K562 (cell line): ENCODE results near the gene C17orf113. TPM values are rescaled to one million over a fixed set of nuclear protein-coding genes. Genes with fewer than 3 reads are reported as not detected.

Source experiments
- ATF1 ChIP-seq, 2 experiments: fragments of 450-650 bp in 1 of 2; IDR thresholded peaks; 2 replicates each; pipeline ENCODE4 v1.6.1; 2016; ENCODE audit warnings: missing compliant biosample characterization in 1 of 2, missing genetic modification characterization in 1 of 2
- BRF1 ChIP-seq: IDR thresholded peaks from 3 replicates; pipeline ENCODE4 v1.6.1; 2011; ENCODE audit warnings: borderline replicate concordance, mild to moderate bottlenecking; ENCODE audit not compliant: insufficient read length; ENCODE audit errors: extremely low read depth
- CEBPB ChIP-seq: fragments of 450-650 bp; IDR thresholded peaks from 2 replicates; pipeline ENCODE4 v1.6.1; 2016; ENCODE audit warnings: missing genetic modification characterization, missing compliant biosample characterization
- CEBPG ChIP-seq, 3 experiments: fragments of 200-800 bp in 1 of 3; sonication (Bioruptor generic) in 1 of 3; sonication (generic) in 1 of 3; formaldehyde crosslinking in 1 of 3; IDR thresholded peaks in 2 of 3; conservative IDR thresholded peaks in 1 of 3; 2 replicates each; pipeline versions ENCODE4 v1.6.1 to v1.8.0; 2016 to 2022; ENCODE audit warnings: missing compliant biosample characterization in 2 of 3, missing genetic modification characterization in 2 of 3, mild to moderate bottlenecking in 1 of 3, missing genetic modification reagents in 1 of 3
- CREB5 ChIP-seq: fragments of 250-450 bp; sonication (Bioruptor Pico); IDR thresholded peaks from 2 replicates; pipeline ENCODE4 v1.5.0; 2020; ENCODE audit warnings: mild to moderate bottlenecking
- EP400 ChIP-seq: fragments of 450-650 bp; IDR thresholded peaks from 2 replicates; pipeline ENCODE4 v1.6.1; 2017; ENCODE audit warnings: antibody characterized with exemption, mild to moderate bottlenecking, moderate library complexity
- FOXP1 ChIP-seq: sonication (generic); formaldehyde crosslinking; IDR thresholded peaks from 2 replicates; pipeline ENCODE4 v1.8.0; 2022; ENCODE audit warnings: mild to moderate bottlenecking, missing genetic modification reagents
- KLF10 ChIP-seq: fragments of 250-450 bp; sonication (Bioruptor Pico); IDR thresholded peaks from 2 replicates; pipeline ENCODE4 v1.6.1; 2021; ENCODE audit warnings: matching md5 sums
- LCOR ChIP-seq: sonication (generic); formaldehyde crosslinking; IDR thresholded peaks from 2 replicates; pipeline ENCODE4 v1.8.0; 2022; ENCODE audit warnings: mild to moderate bottlenecking, missing genetic modification reagents
- MAFF ChIP-seq: IDR thresholded peaks from 2 replicates; pipeline ENCODE4 v1.6.1; 2012; ENCODE audit warnings: low read length, improper control_type of control experiment
- MAX ChIP-seq: sonication (generic); formaldehyde crosslinking; IDR thresholded peaks from 2 replicates; pipeline ENCODE4 v1.9.0; 2022; ENCODE audit warnings: mild to moderate bottlenecking, missing genetic modification reagents
- MBD2 ChIP-seq: sonication (generic); IDR thresholded peaks from 2 replicates; pipeline ENCODE4 v1.6.1; 2016; ENCODE audit warnings: low read depth, borderline replicate concordance
- MED1 ChIP-seq: sonication (generic); formaldehyde crosslinking; IDR thresholded peaks from 2 replicates; pipeline ENCODE4 v1.8.1; 2023; ENCODE audit warnings: missing genetic modification reagents, borderline replicate concordance
- NCOA4 ChIP-seq: fragments of 450-650 bp; IDR thresholded peaks from 2 replicates; pipeline ENCODE4 v1.6.1; 2018; ENCODE audit warnings: mild to moderate bottlenecking; ENCODE audit not compliant: partially characterized antibody
- NRF1 ChIP-seq, 2 experiments: fragments of 450-650 bp; IDR thresholded peaks in 1 of 2; conservative IDR thresholded peaks in 1 of 2; 2 replicates each; pipeline ENCODE4 v1.6.1; 2014; ENCODE audit warnings: mild to moderate bottlenecking in 2 of 2
- PCBP1 ChIP-seq: fragments of 200-400 bp; formaldehyde crosslinking; IDR thresholded peaks from 2 replicates; pipeline ENCODE4 v1.6.1; 2018; ENCODE audit warnings: mild to moderate bottlenecking, low read depth, low read length; ENCODE audit not compliant: poor library complexity, severe bottlenecking
- PHB ChIP-seq: fragments of 250-450 bp; sonication (Bioruptor Pico); IDR thresholded peaks from 2 replicates; pipeline ENCODE4 v1.5.0; 2021
- PTRF ChIP-seq: fragments of 450-650 bp; IDR thresholded peaks from 2 replicates; pipeline ENCODE4 v1.6.1; 2016; ENCODE audit warnings: mild to moderate bottlenecking, missing genetic modification characterization, missing compliant biosample characterization
- RBFOX2 ChIP-seq: fragments of 200-400 bp; formaldehyde crosslinking; IDR thresholded peaks from 2 replicates; pipeline ENCODE4 v1.6.1; 2017; ENCODE audit warnings: low read depth, mild to moderate bottlenecking, low read length, moderate library complexity
- RBM15 ChIP-seq: fragments of 200-400 bp; formaldehyde crosslinking; IDR thresholded peaks from 2 replicates; pipeline ENCODE4 v1.6.1; 2018; ENCODE audit warnings: mild to moderate bottlenecking, low read length, moderate library complexity; ENCODE audit not compliant: insufficient read depth
- SMARCA4 ChIP-seq: fragments of 450-650 bp; IDR thresholded peaks from 2 replicates; pipeline ENCODE4 v1.6.1; 2016
- SPI1 ChIP-seq: IDR thresholded peaks from 2 replicates; pipeline ENCODE4 v1.6.1; 2011; ENCODE audit warnings: low read depth, low read length, control low read depth, borderline replicate concordance
- SRSF9 ChIP-seq: fragments of 200-400 bp; formaldehyde crosslinking; IDR thresholded peaks from 2 replicates; pipeline ENCODE4 v1.6.1; 2017; ENCODE audit warnings: low read depth, low read length, borderline replicate concordance
- TAF7 ChIP-seq: fragments of 450-650 bp; IDR thresholded peaks from 2 replicates; pipeline ENCODE4 v1.6.1; 2016; ENCODE audit warnings: missing genetic modification characterization, missing compliant biosample characterization
- TFAM ChIP-seq: fragments of 250-450 bp; sonication (Bioruptor Pico); conservative IDR thresholded peaks from 2 replicates; pipeline ENCODE4 v1.5.0; 2021; ENCODE audit warnings: mild to moderate bottlenecking, moderate library complexity
- ZBED1 ChIP-seq: IDR thresholded peaks from 2 replicates; pipeline ENCODE4 v1.6.1; 2014
- ZC3H11A ChIP-seq: IDR thresholded peaks from 2 replicates; pipeline ENCODE4 v1.6.1; 2012; ENCODE audit warnings: low read depth, low read length, improper control_type of control experiment
- ZNF436 ChIP-seq: fragments of 250-450, 450-650 bp; sonication (Bioruptor Pico); formaldehyde crosslinking; IDR thresholded peaks from 2 replicates; pipeline ENCODE4 v1.7.0; 2020; ENCODE audit warnings: mild to moderate bottlenecking
- ZNF589 ChIP-seq: fragments of 200-800 bp; sonication (Bioruptor generic); IDR thresholded peaks from 2 replicates; pipeline ENCODE4 v1.6.1; 2016; ENCODE audit warnings: low read depth, missing genetic modification characterization, missing compliant biosample characterization
- polyA plus RNA-seq, 8 experiments: library from polyadenylated mRNA; depleted of rRNA in 4 of 8; stranded (reverse) in 5 of 8; unstranded in 3 of 8; fragments of >200 nt; fragmentation: Nextera tagmentation in 2 of 8; fragmentation: Illumina TruSeq in 1 of 8; extraction: Ambion mirVana in 2 of 8; extraction: Trizol in 1 of 8; gene quantifications; 2 replicates each; pipeline versions ENCODE4 v1.2.1 to v1.2.3, GENCODE V29; 2011 to 2014; ENCODE audit warnings: inconsistent platforms in 1 of 8, missing spikeins in 1 of 8
- total RNA-seq, 7 experiments: library from RNA; depleted of rRNA in 6 of 7; stranded (reverse); fragments of >200 nt in 6 of 7; fragmentation: Illumina TruSeq in 2 of 7; extraction: Trizol in 2 of 7; gene quantifications; 2 replicates each; pipeline versions ENCODE4 v1.2.1 to v1.2.3, GENCODE V29; 2011 to 2021; ENCODE audit warnings: low replicate concordance in 1 of 7
- TF ChIP-seq, protein P1 (sequence below), 2 experiments: fragments of 450-650 bp in 1 of 2; sonication (generic) in 1 of 2; formaldehyde crosslinking; conservative IDR thresholded peaks; 2 replicates each; pipeline versions ENCODE4 v1.4.0 to v1.8.1; 2020 to 2022; ENCODE audit warnings: mild to moderate bottlenecking in 1 of 2, missing genetic modification reagents in 1 of 2

The C17orf113 gene
- total and polyA plus RNA-seq, 9 of the 15 experiments (the other 6 are each of a cell fraction or from before 2014, with no cell fraction given) = 0.10 to 1.2 (median 0.31) TPM

DNA sequence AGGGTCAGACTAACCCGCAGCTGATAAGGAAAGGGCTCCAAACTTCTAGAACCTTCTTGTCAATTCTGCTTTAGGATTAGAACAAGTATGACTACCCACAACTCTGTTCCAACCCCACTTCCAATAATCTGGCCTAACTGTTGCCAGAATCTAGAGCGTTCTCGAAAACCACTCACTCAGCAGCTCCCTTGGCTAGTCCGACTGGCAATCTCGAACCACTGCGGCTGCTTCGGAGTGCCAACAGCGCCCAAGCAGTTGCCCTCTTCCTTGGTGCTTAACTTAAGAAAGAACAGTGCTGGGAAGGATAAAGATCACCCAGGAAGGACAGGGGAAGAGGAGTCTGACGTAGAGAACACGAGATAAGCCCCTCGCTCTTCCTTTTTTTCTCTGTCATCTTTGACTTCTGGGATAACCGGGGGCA, 34.0 kb downstream of the C17orf113 start (continued):
- no peak for TF ChIP-seq CREB5 (CRISPR knock-in tag)
- TF ChIP-seq PHB (CRISPR knock-in tag) = 0 out of 2 replicates have a peak, but pooled peaks have one; percentile 42
- no peak for TF ChIP-seq ZBED1
- TF ChIP-seq, protein P1, sequence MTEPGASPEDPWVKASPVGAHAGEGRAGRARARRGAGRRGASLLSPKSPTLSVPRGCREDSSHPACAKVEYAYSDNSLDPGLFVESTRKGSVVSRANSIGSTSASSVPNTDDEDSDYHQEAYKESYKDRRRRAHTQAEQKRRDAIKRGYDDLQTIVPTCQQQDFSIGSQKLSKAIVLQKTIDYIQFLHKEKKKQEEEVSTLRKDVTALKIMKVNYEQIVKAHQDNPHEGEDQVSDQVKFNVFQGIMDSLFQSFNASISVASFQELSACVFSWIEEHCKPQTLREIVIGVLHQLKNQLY (CRISPR knock-in tag; conservative IDR thresholded peaks at IDR 0.05) = no peak
- TF ChIP-seq RBM15 = no peak
- no peak for TF ChIP-seq MED1 (CRISPR knock-in tag)
- no peak for TF ChIP-seq TAF7 (tag)
- no peak for TF ChIP-seq ATF1 (CRISPR knock-in tag; IDR thresholded peaks at IDR 0.05)
- no peak for TF ChIP-seq ATF1 (tag; IDR thresholded peaks at IDR 0.05)
- no peak for TF ChIP-seq MBD2
- no peak for TF ChIP-seq KLF10 (CRISPR knock-in tag)
- no peak for TF ChIP-seq CEBPB (tag)
- TF ChIP-seq SMARCA4 = peak; percentile 34; the same call in 1 of the 2 replicates
- peak; percentile 69; the same call in 1 of the 2 replicates for TF ChIP-seq SPI1
- no peak for TF ChIP-seq TFAM (CRISPR knock-in tag)
- no peak for TF ChIP-seq ZC3H11A
- TF ChIP-seq CEBPG (CRISPR knock-in tag; IDR thresholded peaks at IDR 0.05) = no peak
- TF ChIP-seq CEBPG (tag; conservative IDR thresholded peaks at IDR 0.05 in 1 of 2, IDR thresholded peaks at IDR 0.05 in 1 of 2) = no peak
- no peak for TF ChIP-seq BRF1
- TF ChIP-seq SRSF9 = no peak
- TF ChIP-seq NCOA4 = no peak
- no peak for TF ChIP-seq MAFF
- TF ChIP-seq ZNF436 = no peak
- TF ChIP-seq LCOR = no peak
- TF ChIP-seq NRF1 (conservative IDR thresholded peaks at IDR 0.05 in 1 of 2, IDR thresholded peaks at IDR 0.05 in 1 of 2) = no peak
- no peak for TF ChIP-seq PCBP1
- no peak for TF ChIP-seq PTRF (tag)
- TF ChIP-seq MAX = no peak
- no peak for TF ChIP-seq EP400
- TF ChIP-seq RBFOX2 = no peak
- TF ChIP-seq ZNF589 (CRISPR knock-in tag) = no peak
- no peak for TF ChIP-seq FOXP1 (CRISPR knock-in tag)
